ENCODE measurements around the gene GSTK1.

Gene GSTK1

GRCh38 chr7:143265017-143265693 is 1.9 kb downstream of the GSTK1 start:
- no peak overlapping the region for H3K9ac ChIP-seq (ENCODE audit: low read length)
- no peaks in the 10 kb centered on the region for H3K27me3 ChIP-seq (ENCODE audit: insufficient read depth, low read length)
- H3K9me3 ChIP-seq (ENCODE audit: low read length), result no peaks in the 10 kb centered on the region
- no peak overlapping the region for H3K4me3 ChIP-seq (ENCODE audit: low read depth, low read length, poor library complexity, severe bottlenecking)
- TF ChIP-seq CTCF (IDR thresholded peaks at IDR 0.05; ENCODE audit: low read length), result no peak
- no peak for TF ChIP-seq EZH2 (IDR thresholded peaks at IDR 0.05; ENCODE audit: borderline replicate concordance, low read length)
- H3F3A ChIP-seq (ENCODE audit: insufficient read depth, low read length), result no peaks in the 10 kb centered on the region
- H4K20me1 ChIP-seq (ENCODE audit: insufficient read depth, low read length), result no peaks in the 10 kb centered on the region
- H3K4me2 ChIP-seq (ENCODE audit: low read length), result no peak overlapping the region
- H3K79me2 ChIP-seq (ENCODE audit: insufficient read depth, low read length), result no peaks in the 10 kb centered on the region
- peaks cover 16% of the 10 kb centered on the region for H3K4me1 ChIP-seq (ENCODE audit: insufficient read depth, low read length, severe bottlenecking)
- H3K9me2 ChIP-seq (ENCODE audit: low read depth, low read length), result no peaks in the 10 kb centered on the region
- no peak overlapping the region for H3K27ac ChIP-seq (ENCODE audit: low read depth, low read length, poor library complexity, severe bottlenecking)
- H2AFZ ChIP-seq (ENCODE audit: low read length), result no peak overlapping the region
- peaks cover 50% of the 10 kb centered on the region for H3K36me3 ChIP-seq (ENCODE audit: insufficient read depth, low read length)

GRCh38 chr7:143269251-143269650 is 6.0 kb downstream of the GSTK1 start:
- Histone ChIP-seq H3K36me3 (ENCODE audit: insufficient read depth, low read length) (peaks cover 50% of the 10 kb centered on the region), H3K79me2 (ENCODE audit: insufficient read depth, low read length) (no peaks in the 10 kb centered on the region), H3K9me2 (ENCODE audit: low read depth, low read length) (no peaks in the 10 kb centered on the region), H3K27ac (ENCODE audit: low read depth, low read length, poor library complexity, severe bottlenecking) (no peak overlapping the region), H3K4me2 (ENCODE audit: low read length) (no peak overlapping the region), H3K4me3 (ENCODE audit: low read depth, low read length, poor library complexity, severe bottlenecking) (no peak overlapping the region), H3K4me1 (ENCODE audit: insufficient read depth, low read length, severe bottlenecking) (peaks cover 8% of the 10 kb centered on the region), H4K20me1 (ENCODE audit: insufficient read depth, low read length) (no peaks in the 10 kb centered on the region), H3F3A (ENCODE audit: insufficient read depth, low read length) (no peaks in the 10 kb centered on the region), H2AFZ (ENCODE audit: low read length) (no peak overlapping the region), H3K27me3 (ENCODE audit: insufficient read depth, low read length) (no peaks in the 10 kb centered on the region), H3K9me3 (ENCODE audit: low read length) (no peaks in the 10 kb centered on the region), H3K9ac (ENCODE audit: low read length) (no peak overlapping the region)
- no peak for TF ChIP-seq CTCF (IDR thresholded peaks at IDR 0.05; ENCODE audit: low read length)
- no peak for TF ChIP-seq EZH2 (IDR thresholded peaks at IDR 0.05; ENCODE audit: borderline replicate concordance, low read length)

GRCh38 chr7:143271240-143271639 is 8.0 kb downstream of the GSTK1 start:
- Histone ChIP-seq H4K20me1 (ENCODE audit: insufficient read depth, low read length) (no peaks in the 10 kb centered on the region), H3F3A (ENCODE audit: insufficient read depth, low read length) (no peaks in the 10 kb centered on the region), H3K4me2 (ENCODE audit: low read length) (no peak overlapping the region), H3K9me3 (ENCODE audit: low read length) (no peaks in the 10 kb centered on the region), H3K79me2 (ENCODE audit: insufficient read depth, low read length) (no peaks in the 10 kb centered on the region), H3K9me2 (ENCODE audit: low read depth, low read length) (no peaks in the 10 kb centered on the region), H3K27ac (ENCODE audit: low read depth, low read length, poor library complexity, severe bottlenecking) (no peak overlapping the region), H2AFZ (ENCODE audit: low read length) (no peak overlapping the region), H3K4me3 (ENCODE audit: low read depth, low read length, poor library complexity, severe bottlenecking) (no peak overlapping the region), H3K27me3 (ENCODE audit: insufficient read depth, low read length) (no peaks in the 10 kb centered on the region), H3K36me3 (ENCODE audit: insufficient read depth, low read length) (peaks cover 38% of the 10 kb centered on the region), H3K9ac (ENCODE audit: low read length) (no peak overlapping the region), H3K4me1 (ENCODE audit: insufficient read depth, low read length, severe bottlenecking) (no peaks in the 10 kb centered on the region)
- no peak for TF ChIP-seq EZH2 (IDR thresholded peaks at IDR 0.05; ENCODE audit: borderline replicate concordance, low read length)

DNA sequence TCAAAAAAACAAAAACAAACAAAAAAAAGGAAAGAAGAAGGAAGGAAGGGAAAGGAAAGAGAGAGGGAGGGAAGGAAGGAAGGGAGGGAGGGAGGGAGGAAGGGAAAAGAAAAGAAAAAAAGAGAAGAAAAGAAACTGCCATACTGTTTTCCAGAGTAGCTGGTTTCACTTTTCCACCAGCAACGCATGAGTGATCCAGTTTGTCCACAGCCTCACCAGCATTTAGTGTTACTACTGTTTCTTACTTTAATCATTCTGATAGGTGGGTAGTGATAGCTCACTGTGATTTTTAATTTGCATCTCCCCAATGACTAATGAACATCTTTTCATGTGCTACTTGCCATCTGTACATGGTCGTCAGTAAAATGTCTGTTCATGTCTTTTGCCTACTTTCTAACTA is 9.6 kb downstream of the GSTK1 start:
- peaks cover 23% of the 10 kb centered on the region for H3K36me3 ChIP-seq (ENCODE audit: insufficient read depth, low read length)
- H3F3A ChIP-seq (ENCODE audit: insufficient read depth, low read length), result no peaks in the 10 kb centered on the region
- H3K9ac ChIP-seq (ENCODE audit: low read length), result no peak overlapping the region
- no peaks in the 10 kb centered on the region for H3K27me3 ChIP-seq (ENCODE audit: insufficient read depth, low read length)
- no peak overlapping the region for H3K4me3 ChIP-seq (ENCODE audit: low read depth, low read length, poor library complexity, severe bottlenecking)
- no peak overlapping the region for H3K27ac ChIP-seq (ENCODE audit: low read depth, low read length, poor library complexity, severe bottlenecking)
- H3K79me2 ChIP-seq (ENCODE audit: insufficient read depth, low read length), result no peaks in the 10 kb centered on the region
- no peaks in the 10 kb centered on the region for H3K9me2 ChIP-seq (ENCODE audit: low read depth, low read length)
- H4K20me1 ChIP-seq (ENCODE audit: insufficient read depth, low read length), result no peaks in the 10 kb centered on the region
- H3K4me2 ChIP-seq (ENCODE audit: low read length), result no peak overlapping the region
- TF ChIP-seq EZH2 (IDR thresholded peaks at IDR 0.05; ENCODE audit: borderline replicate concordance, low read length), result no peak
- no peak for TF ChIP-seq CTCF (IDR thresholded peaks at IDR 0.05; ENCODE audit: low read length)
- H3K4me1 ChIP-seq (ENCODE audit: insufficient read depth, low read length, severe bottlenecking), result no peaks in the 10 kb centered on the region
- H2AFZ ChIP-seq (ENCODE audit: low read length), result no peak overlapping the region
- no peaks in the 10 kb centered on the region for H3K9me3 ChIP-seq (ENCODE audit: low read length)

Measured in OCI-LY1 (cell line).